SK-MEL-5 (cell line): ENCODE data around the gene RUVBL2. TPM values are rescaled to one million over a fixed set of nuclear protein-coding genes. Genes with fewer than 3 reads are reported as not detected.
A peak's percentile ranks its signal among the peaks of the same experiment; 100 is the strongest.
"Not testable (repeated sequence)": the region's sequence is repeated elsewhere in the genome, so short reads cannot be mapped to it uniquely, and the experiment has no call there.

ENCODE experiments used
- DNase-seq: peaks from one replicate; pipeline ENCODE4 v3.0.0-alpha.2; 2016; ENCODE audit warnings: low read depth, low spot score
- in situ Hi-C: cut with HindIII; loops from 2 replicates; pipeline ENCODE4 v1.10.0; 2016; ENCODE audit warnings: low sequenced_read_pairs, high pct_unique_total_duplicates, low pct_unique_long_range_greater_than_20kb
- small RNA-seq, 2 experiments: library from RNA; depleted of rRNA; stranded (forward); fragments of <200 nt; gene quantifications; one replicate each; pipeline ENCODE3, GENCODE V24; 2014
- total RNA-seq: library from RNA; depleted of rRNA; stranded (reverse); fragments of >200 nt; shearing (Covaris generic); gene quantifications from 2 replicates; pipeline ENCODE4 v1.2.3, GENCODE V29; 2014; rRNA removed

Gene RUVBL2
- total RNA-seq, 1 experiment from 2014 or later, result 203 TPM

DNA sequence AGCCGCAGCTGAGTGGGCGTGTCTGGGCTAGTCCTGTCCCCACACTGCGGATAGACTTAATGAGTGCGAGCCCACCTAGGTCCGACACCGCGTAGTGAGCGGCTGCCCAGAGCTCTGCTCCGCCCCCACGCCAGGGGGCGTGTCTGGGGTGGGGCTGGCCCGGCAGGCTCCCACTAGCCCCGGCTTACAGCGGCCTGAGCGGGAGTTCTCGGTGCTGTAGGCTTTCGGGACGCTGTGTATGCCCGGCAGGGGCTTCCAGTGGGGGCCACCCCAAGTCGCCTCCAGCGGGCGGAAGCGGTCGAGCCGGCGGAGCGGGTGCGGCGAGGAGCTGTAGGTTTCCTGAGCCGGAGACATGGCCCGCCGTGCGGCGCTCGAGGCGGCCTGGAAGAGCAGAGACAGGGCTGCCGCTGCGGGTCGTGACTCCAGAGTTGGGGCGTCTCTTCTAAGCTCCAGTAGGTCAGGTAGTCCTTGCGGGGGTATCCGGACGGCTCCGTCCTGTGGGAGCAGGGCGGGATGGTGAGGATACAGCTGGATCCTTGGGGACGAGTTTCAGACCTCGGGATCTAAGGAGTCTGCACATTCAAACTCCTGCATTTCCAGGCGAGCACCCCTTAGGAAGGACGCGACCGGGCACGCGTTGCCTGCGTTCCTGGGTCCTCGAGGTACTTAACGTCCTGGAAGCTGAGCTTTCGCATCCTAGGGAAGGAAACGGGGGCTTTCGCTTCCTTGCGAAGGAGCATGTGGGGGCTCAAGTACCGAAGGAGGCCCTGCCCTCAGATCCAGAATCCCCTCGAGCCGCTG lies 62.6 kb downstream of the RUVBL2 start:
- DNase-seq, result peak; percentile 52
- in situ Hi-C loops, result no loop called here

DNA sequence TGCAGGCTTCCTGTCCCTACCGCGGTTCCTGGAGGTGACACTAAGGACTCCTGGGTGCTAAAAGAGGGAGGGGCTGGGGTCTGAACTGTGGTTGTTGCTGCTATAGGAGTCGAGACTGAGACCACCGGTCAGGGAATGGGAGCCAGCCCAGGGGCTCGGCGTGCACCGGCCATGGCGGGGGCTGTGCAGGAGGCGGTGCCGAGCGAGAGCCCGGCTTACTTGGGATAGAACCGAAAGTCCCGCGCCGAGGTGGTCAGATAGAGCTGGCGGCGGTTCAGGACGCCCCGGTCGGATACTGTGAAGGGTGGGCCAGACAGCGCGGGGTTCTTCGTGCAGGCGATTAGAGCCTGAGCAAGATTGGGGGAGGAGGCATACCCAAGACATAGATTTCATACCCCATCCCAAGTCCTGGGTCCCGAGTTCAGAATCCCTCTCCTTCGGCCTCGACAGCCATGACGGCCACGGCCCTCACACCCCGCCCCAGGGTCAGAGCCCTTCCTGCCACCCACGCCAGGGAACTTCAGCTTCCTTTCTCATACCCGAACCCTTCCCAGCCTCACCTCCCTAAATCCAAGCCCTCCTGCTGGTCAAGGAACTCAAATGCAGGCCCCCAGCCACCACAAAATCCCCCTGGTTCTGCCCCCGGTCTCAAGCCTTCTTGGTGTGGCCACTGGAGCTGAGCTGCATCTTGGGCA lies 63.4 kb downstream of the RUVBL2 start:
- DNase-seq, in situ Hi-C loops: not testable (repeated sequence)

DNA sequence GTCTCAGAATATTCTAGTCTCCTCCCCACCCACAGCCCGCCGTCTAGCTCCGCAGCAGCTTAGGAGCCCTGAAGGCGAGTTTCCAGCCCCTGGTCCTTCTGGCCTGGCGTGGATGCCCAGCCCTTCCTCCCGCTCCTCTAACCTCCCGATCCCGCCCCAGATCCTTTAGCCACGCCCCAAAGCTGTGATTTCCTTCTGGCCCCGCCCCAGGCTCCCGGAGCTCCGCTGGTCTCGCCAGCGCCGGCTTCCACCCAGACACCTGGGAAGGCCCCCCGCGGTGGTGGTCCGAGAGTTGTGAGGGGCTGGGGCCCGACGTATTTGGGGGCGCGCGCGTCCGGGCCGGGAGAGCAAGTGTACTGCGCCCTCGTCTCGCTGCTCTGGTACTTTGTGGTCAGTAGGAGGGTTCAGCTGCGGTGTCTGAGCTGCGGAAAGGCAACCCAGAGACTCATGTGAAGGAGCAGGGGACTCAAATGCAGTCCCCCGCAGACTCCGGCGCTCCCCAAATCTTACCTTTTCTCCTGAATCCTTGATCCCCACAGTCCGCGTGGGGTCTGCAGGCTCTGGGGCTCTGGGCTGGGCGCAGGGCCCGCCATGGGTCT lies 64.0 kb downstream of the RUVBL2 start, which contains the start of gene CGB7:
CGB7 (minus strand) TSS at position 114 of the 599 bp plus-strand sequence. CDS start 2,374 bp downstream, outside the sequence.
- in situ Hi-C loops, result no loop called here
- DNase-seq, result no peak

DNA sequence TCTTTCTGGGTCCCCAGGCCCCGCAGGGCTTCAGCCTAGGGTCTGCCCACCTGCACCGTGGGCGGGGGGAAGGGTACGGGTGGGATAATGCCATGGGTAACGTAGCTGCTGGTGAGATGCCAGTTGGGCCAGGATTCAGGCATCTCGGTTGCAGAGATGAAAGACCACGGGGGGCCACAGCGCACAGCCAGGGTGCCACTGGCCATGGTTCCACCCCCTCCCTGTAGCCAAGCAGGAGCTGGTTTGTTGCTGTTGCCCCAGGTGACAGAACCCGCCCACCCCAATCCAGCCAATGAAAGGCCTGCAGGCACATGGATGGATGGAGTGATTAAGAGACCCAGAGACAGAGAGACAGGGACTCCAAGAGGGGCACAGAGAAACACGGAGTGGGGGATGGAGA lies 64.9 kb downstream of the RUVBL2 start:
- DNase-seq, result peak; percentile 32
- in situ Hi-C loops, result no loop called here

DNA sequence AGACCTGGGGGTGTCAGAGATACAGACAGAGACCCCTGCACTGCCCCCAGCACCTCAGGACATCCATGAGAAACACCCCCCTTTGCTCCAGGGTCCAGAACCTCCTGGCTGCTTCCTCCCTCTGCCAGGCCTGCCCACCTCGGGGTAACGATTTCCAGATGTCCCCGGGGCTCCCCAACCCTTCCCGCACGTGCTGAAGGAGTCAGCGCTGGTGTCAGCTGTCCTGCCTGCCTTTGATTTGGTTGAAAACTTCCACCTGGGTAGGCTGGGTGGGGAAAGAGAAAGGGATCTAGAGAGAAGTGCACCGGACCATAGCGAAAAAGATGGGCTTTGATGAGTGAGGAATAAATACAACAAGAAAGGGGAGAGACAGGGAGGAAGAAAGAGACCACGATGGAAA lies 65.4 kb downstream of the RUVBL2 start:
- in situ Hi-C loops, result no loop called here
- DNase-seq, result no peak

DNA sequence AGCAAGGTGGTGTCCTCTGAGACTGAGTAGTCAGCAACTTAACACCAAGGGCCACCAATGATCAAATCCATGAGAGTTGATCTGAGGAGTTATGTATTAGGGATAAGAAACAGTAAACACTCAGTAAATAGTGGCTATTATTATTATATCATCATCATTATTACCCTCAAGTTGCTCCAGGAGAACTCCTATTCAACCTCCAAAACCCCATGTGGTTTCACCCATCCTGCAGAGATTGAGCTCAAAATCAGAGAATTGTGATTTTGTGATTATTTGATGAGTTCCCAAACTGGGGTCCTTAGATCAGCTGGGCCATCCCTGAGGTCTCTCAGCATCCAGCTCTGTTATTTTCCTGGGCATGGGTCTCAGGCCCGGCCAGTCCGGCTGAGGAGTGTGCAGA lies 67.3 kb downstream of the RUVBL2 start:
- in situ Hi-C loops, result no loop called here

DNA sequence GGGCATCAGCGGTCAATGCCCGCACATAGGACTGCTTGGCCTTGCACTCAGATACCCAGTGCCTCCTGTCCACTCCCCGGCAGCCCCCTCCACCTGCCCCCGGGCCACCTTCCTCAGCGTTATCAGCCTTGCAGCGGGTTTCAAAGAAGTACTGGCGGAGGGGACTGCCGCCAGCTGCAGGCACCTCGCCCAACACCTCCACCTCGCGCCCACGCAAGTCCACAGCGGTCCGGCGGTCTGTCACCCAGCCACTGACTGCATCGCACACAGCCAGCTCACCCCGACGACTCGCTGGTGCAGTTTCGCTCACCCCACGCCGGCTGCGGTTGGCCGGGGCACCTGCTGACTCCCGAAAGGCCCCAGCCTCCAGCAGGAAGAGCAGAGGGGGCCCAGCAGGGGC lies 67.8 kb downstream of the RUVBL2 start:
- in situ Hi-C loops, result no loop called here
- DNase-seq, result no peak

More for the DNA sequence above, 67.3 kb downstream of the RUVBL2 start:
- DNase-seq, result no peak

DNA sequence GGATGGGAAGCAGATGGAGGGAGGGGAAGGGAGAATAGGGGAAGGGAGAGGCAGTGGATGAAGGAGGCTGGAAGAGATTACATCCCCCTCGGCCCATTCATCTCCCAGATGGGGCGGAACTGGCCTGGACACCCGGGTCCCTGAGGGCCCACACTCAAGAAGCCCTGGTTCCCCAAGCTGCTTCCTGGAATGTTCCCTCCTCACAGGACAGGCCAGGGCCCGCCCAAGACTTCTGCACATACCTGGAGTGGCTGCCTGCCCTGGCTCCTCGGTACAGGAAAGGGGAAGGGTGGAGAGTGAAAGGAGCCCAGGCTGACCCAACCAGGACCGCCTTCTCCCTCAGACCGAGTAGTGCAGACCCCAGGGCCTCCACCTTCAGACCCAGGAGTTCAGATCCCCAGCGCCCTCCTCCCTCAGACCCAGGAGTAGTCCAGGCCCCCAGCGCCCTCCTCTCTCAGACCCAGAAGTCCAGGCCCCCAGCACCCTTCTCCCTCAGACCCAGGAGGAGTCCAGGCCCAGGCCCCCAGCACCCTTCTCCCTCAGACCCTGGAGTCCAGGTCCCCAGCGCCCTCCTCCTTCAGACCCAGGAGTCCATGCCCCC lies 70.4 kb downstream of the RUVBL2 start:
- no peak for DNase-seq
- in situ Hi-C loops, result no loop called here

DNA sequence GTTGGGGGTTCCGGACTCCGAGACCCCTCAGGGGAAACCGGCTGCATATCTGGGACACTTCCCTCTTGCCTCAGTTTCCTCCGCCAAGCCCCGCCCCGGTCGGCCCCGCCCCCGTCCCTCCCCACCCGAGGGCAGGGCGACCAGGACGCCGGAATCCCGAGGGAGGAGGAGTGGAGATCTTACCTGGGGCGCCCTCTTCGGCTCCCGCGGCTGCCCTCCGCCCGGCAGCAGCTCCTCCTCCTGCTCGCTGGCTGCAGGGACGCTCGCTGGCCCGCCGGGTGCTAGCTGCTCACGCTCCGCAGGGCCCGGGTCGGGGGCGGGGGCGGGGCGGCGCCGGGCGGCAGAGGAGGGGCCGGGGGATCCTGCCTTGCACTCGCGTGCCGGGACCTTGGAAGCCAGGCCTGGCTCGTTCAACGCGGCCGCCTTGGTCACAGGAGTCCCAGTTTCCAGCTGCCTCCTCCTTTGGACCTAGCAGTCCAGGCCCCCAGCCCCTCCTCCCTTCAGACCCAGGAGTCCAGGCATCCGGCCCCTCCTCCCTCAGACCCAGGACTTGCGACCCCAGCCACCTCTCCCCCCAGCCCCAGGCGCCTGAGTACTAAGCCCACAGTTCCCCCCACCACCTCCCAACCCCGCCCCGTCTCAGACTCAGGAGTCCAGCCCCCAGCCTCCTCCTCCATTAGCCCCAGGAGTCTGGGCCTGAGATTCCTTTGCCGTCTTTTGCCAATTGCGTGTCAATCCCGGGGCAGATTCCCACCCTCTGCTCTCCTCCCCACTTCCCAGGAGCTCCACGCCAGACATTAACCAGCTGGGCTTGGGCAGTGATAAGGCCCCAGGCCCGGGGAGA lies 71.3 kb downstream of the RUVBL2 start, which contains the start of gene NTF4:
NTF4 (minus strand) TSS at position 51 of the 844 bp plus-strand sequence. CDS start 2,821 bp downstream, outside the sequence.
- peak; percentile 6 for DNase-seq
- in situ Hi-C loops, result no loop called here

Small RNA genes within 50 kb of the gene (small RNA-seq; reads per million reads assigned to genes)
- 0 to 0.05 reads per million in 2 experiments for gene MIR6798

Other genes with a start within 250 kb of the RUVBL2 start
- gene IZUMO1, start 247.0 kb upstream of the RUVBL2 start, total RNA-seq, result not detected in 2 replicates
- gene FUT1, start 241.2 kb upstream of the RUVBL2 start, total RNA-seq, result 0.11 and 0.16 TPM in 2 replicates
- not detected in 2 replicates for gene FGF21, start 238.4 kb upstream of the RUVBL2 start, total RNA-seq
- 12.5 and 14.4 TPM in 2 replicates for gene BCAT2, start 182.9 kb upstream of the RUVBL2 start, total RNA-seq
- 53.9 and 58.9 TPM in 2 replicates for gene HSD17B14, start 157.4 kb upstream of the RUVBL2 start, total RNA-seq
- 3.0 and 3.1 TPM in 2 replicates for gene PLEKHA4, start 125.3 kb upstream of the RUVBL2 start, total RNA-seq
- 26.3 and 30.2 TPM in 2 replicates for gene PPP1R15A, start 121.5 kb upstream of the RUVBL2 start, total RNA-seq
- gene TULP2, start 95.1 kb upstream of the RUVBL2 start, total RNA-seq, result not detected in 2 replicates
- 164 and 168 TPM in 2 replicates for gene NUCB1, start 93.6 kb upstream of the RUVBL2 start, total RNA-seq
- 0.24 and 0.45 TPM in 2 replicates for gene DHDH, start 60.2 kb upstream of the RUVBL2 start, total RNA-seq
- gene BAX, start 39.0 kb upstream of the RUVBL2 start, total RNA-seq, result 90.3 and 108 TPM in 2 replicates
- 1,840 and 1,902 TPM in 2 replicates for gene FTL, start 28.6 kb upstream of the RUVBL2 start, total RNA-seq
- gene GYS1, start 578 bp upstream of the RUVBL2 start, total RNA-seq, result 29.3 and 33.1 TPM in 2 replicates
- gene LHB, start 23.2 kb downstream of the RUVBL2 start, total RNA-seq, result not detected in 2 replicates
- gene CGB3, start 30.4 kb downstream of the RUVBL2 start, total RNA-seq, result not detected in 2 replicates
- not detected in 2 replicates for gene CGB2, start 38.0 kb downstream of the RUVBL2 start, total RNA-seq
- not detected in 2 replicates for gene CGB1, start 43.0 kb downstream of the RUVBL2 start, total RNA-seq
- not detected in 2 replicates for gene CGB5, start 50.0 kb downstream of the RUVBL2 start, total RNA-seq
- gene CGB8, start 55.2 kb downstream of the RUVBL2 start, total RNA-seq, result not detected in 2 replicates
- not detected in 2 replicates for gene CGB7, start 63.9 kb downstream of the RUVBL2 start, total RNA-seq
- not detected in 2 replicates for gene NTF4, start 70.9 kb downstream of the RUVBL2 start, total RNA-seq
- gene KCNA7, start 78.8 kb downstream of the RUVBL2 start, total RNA-seq, result 0.03 TPM in 2 replicates
- 141 and 179 TPM in 2 replicates for gene SNRNP70, start 91.6 kb downstream of the RUVBL2 start, total RNA-seq
- 5.6 and 6.4 TPM in 2 replicates for gene LIN7B, start 120.5 kb downstream of the RUVBL2 start, total RNA-seq
- gene C19orf73, start 125.3 kb downstream of the RUVBL2 start, total RNA-seq, result 1.1 and 1.8 TPM in 2 replicates
- 8.8 and 9.9 TPM in 2 replicates for gene PPFIA3, start 125.7 kb downstream of the RUVBL2 start, total RNA-seq
- not detected in 2 replicates for gene HRC, start 161.5 kb downstream of the RUVBL2 start, total RNA-seq
- gene TRPM4, start 163.9 kb downstream of the RUVBL2 start, total RNA-seq, result 3.4 and 3.5 TPM in 2 replicates